Activated naive CD4-positive, alpha-beta T cell treated with anti-CD3 and anti-CD28 coated beads, Interleukin-2, amount 10 ng/mL, durations not matched to agents 7 days and 5 days (primary cell): ENCODE data around the gene UGT1A6.
"Not testable (repeated sequence)": the region's sequence is repeated elsewhere in the genome, so short reads cannot be mapped to it uniquely, and the experiment has no call there.

Experiments
- CTCF ChIA-PET: fragments of 350-600 bp; sonication (Branson Sonifier 250); formaldehyde crosslinking; loops from one replicate; lab custom pipeline; 2021; ENCODE audit warnings: antibody characterized with exemption; lab: Charles Lee
- DNase-seq: peaks from one replicate; pipeline ENCODE4 v3.0.0-alpha.2; 2020
- H3K27ac Mint-ChIP-seq: one replicate; pipeline ENCODE4 v1.8.0; 2021; ENCODE audit warnings: mild to moderate bottlenecking, moderate library complexity, mixed read lengths
- H3K27me3 Mint-ChIP-seq: one replicate; pipeline ENCODE4 v1.8.0; 2021; ENCODE audit warnings: mild to moderate bottlenecking, mixed read lengths
- H3K36me3 Mint-ChIP-seq: one replicate; pipeline ENCODE4 v1.8.0; 2021; ENCODE audit warnings: mixed read lengths
- H3K4me1 Mint-ChIP-seq: one replicate; pipeline ENCODE4 v1.8.0; 2021; ENCODE audit warnings: mixed read lengths
- H3K4me3 Mint-ChIP-seq: one replicate; pipeline ENCODE4 v1.8.0; 2021; ENCODE audit warnings: mild to moderate bottlenecking, moderate library complexity, mixed read lengths
- H3K9me3 Mint-ChIP-seq: one replicate; pipeline ENCODE4 v1.8.0; 2021; ENCODE audit warnings: mixed read lengths

UGT1A6 gene

DNA sequence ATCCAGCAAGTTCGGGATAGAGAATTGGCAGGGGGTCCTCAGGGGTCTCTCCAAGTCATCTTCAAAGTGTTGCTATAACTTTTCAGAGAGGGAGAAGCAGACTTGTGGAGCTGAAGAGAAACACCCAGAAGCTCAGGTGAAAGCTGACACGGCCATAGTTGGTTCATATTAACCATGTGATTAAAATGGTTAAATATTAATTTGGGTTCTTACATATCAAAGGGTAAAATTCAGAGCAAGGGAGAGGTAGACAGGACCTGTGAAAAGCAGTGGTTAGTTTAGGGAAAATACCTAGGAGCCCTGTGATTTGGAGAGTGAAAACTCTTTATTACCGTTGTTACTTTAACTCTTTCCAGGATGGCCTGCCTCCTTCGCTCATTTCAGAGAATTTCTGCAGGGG is at the start of gene UGT1A6:
TSS of gene UGT1A6 (plus strand) at position 243 of the 400 bp plus-strand sequence. CDS start at position 358, 115 bp downstream.
- Mint-ChIP-seq H3K9me3 (no peaks in the 10 kb centered on the region), H3K27me3 (peaks cover 29% of the 10 kb centered on the region), H3K4me3 (no peak within 1 kb of the TSS), H3K27ac (no peak within 1 kb of the TSS), H3K36me3 (no peaks in the 10 kb centered on the region), H3K4me1 (no peaks in the 10 kb centered on the region)
- no peak for DNase-seq
- CTCF ChIA-PET = no interaction called here

DNA sequence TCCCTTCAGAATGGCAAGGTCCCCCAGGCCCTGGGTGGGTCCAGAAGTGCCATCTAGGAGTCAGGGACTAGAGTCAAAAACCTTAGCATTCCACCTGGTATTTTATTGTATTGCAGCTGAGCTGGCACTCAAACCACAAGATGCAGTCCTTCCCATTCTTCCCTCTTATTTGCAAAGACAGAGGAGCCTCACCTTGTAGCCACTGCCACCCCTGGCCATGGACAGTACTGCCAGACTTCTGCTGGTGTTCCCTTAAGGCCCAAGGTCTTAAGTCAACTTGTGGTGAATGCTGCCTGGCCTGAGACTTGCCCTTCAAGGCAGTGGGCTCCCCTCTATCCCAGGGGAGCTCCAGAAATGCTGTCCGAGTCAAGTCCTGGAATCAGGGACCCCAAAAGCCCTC is 49.6 kb upstream of the UGT1A6 start:
- Mint-ChIP-seq H3K36me3 (no peaks in the 10 kb centered on the region), H3K27ac (no peak overlapping the region), H3K4me1 (no peaks in the 10 kb centered on the region), H3K9me3 (peaks cover 21% of the 10 kb centered on the region), H3K4me3 (no peak overlapping the region), H3K27me3 (peaks cover 8% of the 10 kb centered on the region)
- no peak for DNase-seq
- CTCF ChIA-PET = no interaction called here

DNA sequence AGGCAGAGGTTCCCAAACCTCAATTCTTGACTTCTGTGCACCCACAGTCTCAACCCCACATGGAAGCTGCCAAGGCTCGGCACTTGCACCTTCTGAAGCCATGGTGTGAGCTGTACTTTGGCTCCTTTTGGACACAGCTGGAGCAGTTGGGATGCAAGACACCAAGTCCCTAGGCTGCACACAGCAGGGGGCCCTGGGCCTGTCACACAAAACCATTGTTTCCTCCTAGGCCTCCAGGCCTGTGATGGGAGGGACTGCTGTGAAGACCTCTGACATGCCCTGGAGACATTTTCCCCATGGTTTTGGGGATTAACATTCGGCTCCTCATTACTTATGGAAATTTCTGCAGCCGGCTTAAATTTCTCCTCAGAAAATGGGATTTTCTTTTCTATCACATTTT is 46.7 kb upstream of the UGT1A6 start:
- H3K27ac Mint-ChIP-seq = not testable (repeated sequence)

DNA sequence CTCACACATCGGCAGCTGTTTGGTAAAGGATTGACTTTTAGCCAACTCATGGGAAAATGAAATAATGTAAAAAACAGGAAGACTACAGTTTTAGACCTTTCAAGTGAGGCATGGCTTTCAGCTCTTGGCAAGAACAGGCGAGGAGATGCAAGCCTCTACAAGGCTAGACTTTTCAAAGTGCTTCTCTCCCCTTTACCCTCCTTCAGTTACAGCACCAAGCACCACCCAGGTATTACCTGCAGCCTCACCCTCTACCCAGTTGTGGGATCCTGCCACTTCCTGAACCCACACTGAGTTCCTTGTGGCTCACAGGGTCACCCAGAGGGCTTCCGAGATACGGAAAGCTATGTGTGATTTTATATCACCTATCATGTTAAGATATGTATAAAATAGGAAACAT is 41.7 kb upstream of the UGT1A6 start:
- DNase-seq = no peak
- Mint-ChIP-seq H3K4me1 (no peaks in the 10 kb centered on the region), H3K9me3 (peaks cover 11% of the 10 kb centered on the region), H3K4me3 (no peak overlapping the region), H3K27me3 (peaks cover 9% of the 10 kb centered on the region), H3K27ac (no peak overlapping the region), H3K36me3 (no peaks in the 10 kb centered on the region)
- CTCF ChIA-PET = no interaction called here

More for the DNA sequence above, 46.7 kb upstream of the UGT1A6 start:
- H3K9me3 Mint-ChIP-seq = peaks cover 21% of the 10 kb centered on the region
- H3K27me3 Mint-ChIP-seq, DNase-seq, CTCF ChIA-PET, H3K36me3 Mint-ChIP-seq, H3K4me1 Mint-ChIP-seq, H3K4me3 Mint-ChIP-seq: not testable (repeated sequence)

DNA sequence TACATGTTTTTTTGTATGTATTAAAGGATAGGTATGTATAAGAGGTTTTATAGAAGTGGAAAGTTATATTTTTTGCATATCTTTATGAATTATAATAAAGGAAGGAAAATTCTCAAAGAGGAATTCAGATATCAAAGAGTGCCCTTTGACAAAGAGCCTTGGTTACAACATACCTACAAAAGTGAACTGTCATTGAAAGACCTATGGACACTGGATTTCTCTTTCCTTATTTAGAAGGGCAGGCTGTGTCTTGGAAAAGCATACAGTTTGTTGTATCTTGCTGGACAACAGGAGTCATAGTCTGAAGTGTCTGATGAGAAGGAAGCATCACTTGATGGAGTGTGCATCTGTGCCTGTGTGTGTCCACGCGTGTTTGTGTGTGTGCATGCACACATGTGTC is 41.3 kb upstream of the UGT1A6 start:
- no peak overlapping the region for H3K27ac Mint-ChIP-seq
- DNase-seq = no peak
- CTCF ChIA-PET = no interaction called here
- peaks cover 9% of the 10 kb centered on the region for H3K9me3 Mint-ChIP-seq
- no peaks in the 10 kb centered on the region for H3K4me1 Mint-ChIP-seq
- H3K27me3 Mint-ChIP-seq = peaks cover 9% of the 10 kb centered on the region
- H3K36me3 Mint-ChIP-seq = no peaks in the 10 kb centered on the region
- H3K4me3 Mint-ChIP-seq = no peak overlapping the region

DNA sequence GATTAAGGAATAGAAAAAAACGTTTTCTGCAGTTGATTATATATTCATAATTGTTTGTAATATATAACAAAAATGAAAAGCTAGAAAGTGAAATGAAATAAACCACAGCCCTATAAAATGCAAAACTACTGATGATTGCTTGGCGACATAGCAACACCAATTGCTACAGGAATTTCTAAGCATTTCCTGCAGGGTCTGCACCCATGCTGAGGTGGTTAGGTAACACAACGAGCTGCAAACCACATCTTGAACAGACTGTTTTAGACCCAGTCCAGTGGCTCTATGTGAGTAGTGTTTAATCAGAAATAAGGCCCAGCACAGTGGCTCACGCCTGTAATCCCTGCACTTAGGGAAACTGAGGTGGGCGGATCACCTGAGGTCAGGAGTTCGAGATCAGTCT is 38.2 kb upstream of the UGT1A6 start:
- H3K4me3 Mint-ChIP-seq = no peak overlapping the region
- no peaks in the 10 kb centered on the region for H3K36me3 Mint-ChIP-seq
- DNase-seq = no peak
- H3K27ac Mint-ChIP-seq = no peak overlapping the region
- H3K4me1 Mint-ChIP-seq = no peaks in the 10 kb centered on the region
- CTCF ChIA-PET = no interaction called here
- H3K9me3 Mint-ChIP-seq = no peaks in the 10 kb centered on the region
- peaks cover 20% of the 10 kb centered on the region for H3K27me3 Mint-ChIP-seq

DNA sequence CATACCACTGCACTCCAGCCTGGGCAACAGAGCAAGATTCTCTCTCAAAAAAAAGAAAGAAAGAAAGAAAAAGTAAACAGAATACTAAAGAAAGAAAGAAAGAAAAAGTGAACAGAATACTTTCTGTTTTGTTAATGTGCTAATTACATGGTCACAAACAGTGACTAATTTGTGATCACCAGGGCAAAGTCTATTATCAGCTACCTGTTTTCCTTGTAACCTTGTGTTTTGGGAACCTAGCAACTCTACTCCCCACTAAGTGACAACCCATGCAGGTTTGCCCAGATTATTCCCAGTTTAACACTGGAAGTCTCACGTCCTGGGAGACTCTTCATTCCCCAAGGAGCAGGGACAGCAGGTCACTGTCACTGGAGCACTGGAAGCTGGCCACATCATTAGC is 37.6 kb upstream of the UGT1A6 start:
- CTCF ChIA-PET = no interaction called here
- no peak overlapping the region for H3K27ac Mint-ChIP-seq
- H3K27me3 Mint-ChIP-seq = peaks cover 21% of the 10 kb centered on the region
- no peak overlapping the region for H3K4me3 Mint-ChIP-seq
- H3K36me3 Mint-ChIP-seq = no peaks in the 10 kb centered on the region
- no peaks in the 10 kb centered on the region for H3K9me3 Mint-ChIP-seq
- no peaks in the 10 kb centered on the region for H3K4me1 Mint-ChIP-seq
- no peak for DNase-seq

DNA sequence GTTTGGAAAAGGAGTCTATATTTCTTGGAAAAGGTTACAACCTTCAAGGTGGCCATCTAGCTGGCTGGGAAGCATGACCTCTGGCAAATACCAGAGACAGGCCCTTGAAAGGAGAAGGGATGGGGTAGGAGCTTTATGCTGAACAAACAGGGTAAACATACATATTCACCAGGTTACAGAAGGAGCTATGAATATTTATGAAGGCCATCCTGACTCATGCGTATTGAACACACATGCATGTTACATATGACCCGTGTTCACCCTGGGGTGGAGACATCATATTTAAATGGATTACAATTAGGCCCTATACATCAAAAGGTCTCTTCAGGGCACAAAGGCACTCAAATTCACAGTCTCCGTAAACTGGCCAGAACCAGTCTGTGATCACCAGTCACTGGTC is 36.7 kb upstream of the UGT1A6 start:
- H3K36me3 Mint-ChIP-seq, DNase-seq, CTCF ChIA-PET, H3K27ac Mint-ChIP-seq, H3K4me1 Mint-ChIP-seq, H3K4me3 Mint-ChIP-seq, H3K9me3 Mint-ChIP-seq: not testable (repeated sequence)
- peaks cover 23% of the 10 kb centered on the region for H3K27me3 Mint-ChIP-seq

DNA sequence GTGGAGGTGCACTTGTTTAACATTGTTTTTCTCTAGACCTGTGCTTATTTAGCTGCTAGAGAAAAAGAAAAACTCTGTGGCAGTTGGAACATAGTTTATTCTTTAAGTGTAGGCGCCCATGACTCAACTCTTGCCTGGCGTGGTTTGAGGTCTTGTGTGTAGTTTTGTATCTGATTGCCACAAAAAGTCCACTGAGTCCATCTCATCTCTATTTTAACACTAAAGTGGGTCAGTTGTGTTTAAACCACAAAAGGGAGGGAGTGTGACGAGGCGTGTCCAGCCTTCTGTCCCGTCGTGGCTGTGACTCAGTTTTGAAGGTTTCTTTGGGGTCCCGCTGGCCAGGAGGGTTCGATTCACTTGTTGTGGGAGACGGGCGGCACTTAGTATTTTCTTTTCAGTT is 36.2 kb upstream of the UGT1A6 start:
- H3K4me1 Mint-ChIP-seq = no peaks in the 10 kb centered on the region
- no peak overlapping the region for H3K4me3 Mint-ChIP-seq
- H3K9me3 Mint-ChIP-seq = no peaks in the 10 kb centered on the region
- DNase-seq = no peak
- H3K36me3 Mint-ChIP-seq = no peaks in the 10 kb centered on the region
- no peak overlapping the region for H3K27ac Mint-ChIP-seq
- CTCF ChIA-PET = no interaction called here
- peaks cover 25% of the 10 kb centered on the region for H3K27me3 Mint-ChIP-seq

DNA sequence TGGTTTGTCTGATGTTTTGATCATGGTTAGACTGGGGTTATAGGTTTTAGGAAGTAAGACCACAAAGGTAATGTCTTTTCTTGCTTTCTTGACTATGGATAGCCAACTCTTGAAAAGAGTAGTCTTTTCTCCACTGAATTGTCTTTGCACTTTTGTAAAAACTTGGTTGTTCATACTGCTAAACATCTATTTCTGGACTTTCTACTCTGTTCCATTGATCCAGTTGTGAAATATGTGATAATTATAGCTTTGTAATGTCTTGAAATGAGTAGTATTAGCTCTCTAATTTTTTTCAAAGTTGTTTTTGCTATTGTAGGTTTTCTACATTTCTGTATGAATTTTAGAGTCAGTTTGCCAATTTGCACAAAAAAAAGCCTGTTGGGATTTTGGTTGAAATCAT is 34.1 kb upstream of the UGT1A6 start:
- CTCF ChIA-PET = no interaction called here
- Mint-ChIP-seq H3K4me1 (no peaks in the 10 kb centered on the region), H3K4me3 (no peak overlapping the region), H3K9me3 (no peaks in the 10 kb centered on the region), H3K36me3 (no peaks in the 10 kb centered on the region), H3K27ac (no peak overlapping the region), H3K27me3 (peaks cover 31% of the 10 kb centered on the region)
- DNase-seq = no peak

DNA sequence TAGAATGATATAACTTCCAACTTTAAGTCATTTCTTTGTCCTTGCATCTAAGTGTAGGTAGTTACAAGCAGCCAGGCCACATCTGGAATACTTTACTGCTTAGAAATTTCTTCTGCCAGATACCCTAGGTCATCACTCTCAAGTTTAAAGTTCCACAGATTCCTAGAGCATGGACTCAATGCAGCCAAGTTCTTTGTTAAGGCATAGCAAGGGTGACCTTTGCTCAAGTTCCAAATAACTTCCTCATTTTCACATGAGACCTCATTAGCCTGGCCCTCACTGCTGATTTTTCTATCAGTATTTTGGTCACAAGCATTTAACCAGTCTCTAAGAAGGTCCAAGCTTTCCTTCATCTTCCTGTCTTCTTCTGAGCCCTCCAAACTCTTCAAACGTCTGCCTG is 28.8 kb upstream of the UGT1A6 start:
- Mint-ChIP-seq H3K27me3 (peaks cover 30% of the 10 kb centered on the region), H3K27ac (no peak overlapping the region), H3K9me3 (no peaks in the 10 kb centered on the region), H3K4me1 (no peaks in the 10 kb centered on the region), H3K36me3 (no peaks in the 10 kb centered on the region), H3K4me3 (no peak overlapping the region)
- CTCF ChIA-PET = no interaction called here
- DNase-seq = no peak

DNA sequence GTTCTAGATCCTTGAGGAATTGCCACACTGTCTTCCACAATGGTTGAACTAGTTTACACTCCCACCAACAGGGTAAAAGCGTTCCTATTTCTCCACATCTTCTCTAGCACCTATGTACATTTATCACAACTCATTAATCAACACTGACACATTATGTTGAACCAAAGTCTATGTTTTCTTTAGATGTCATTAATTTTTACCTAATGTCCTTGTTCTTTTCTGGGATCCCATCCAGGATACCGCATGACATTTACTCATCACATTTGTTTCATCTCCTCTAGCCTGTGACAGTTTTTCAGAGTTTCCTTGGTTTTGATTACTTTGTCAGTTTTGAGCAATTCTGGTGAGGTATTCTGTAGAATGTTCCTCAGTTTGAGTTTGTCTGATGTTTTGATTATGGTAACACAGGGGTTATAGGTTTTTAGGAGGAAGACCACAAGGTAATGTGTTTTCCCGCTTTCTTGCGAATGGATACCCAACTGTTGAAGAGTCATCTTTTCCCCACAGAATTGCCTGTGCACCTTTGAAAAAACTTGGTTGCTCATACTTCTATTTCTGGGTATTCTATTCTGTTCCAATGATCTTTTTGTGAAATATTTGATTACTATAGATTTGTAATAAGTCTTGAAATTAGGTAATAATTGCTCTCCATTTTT is 24.0 kb upstream of the UGT1A6 start:
- Mint-ChIP-seq H3K27me3 (peaks cover 16% of the 10 kb centered on the region), H3K9me3 (no peaks in the 10 kb centered on the region), H3K4me3 (no peak overlapping the region), H3K4me1 (no peaks in the 10 kb centered on the region), H3K36me3 (no peaks in the 10 kb centered on the region), H3K27ac (no peak overlapping the region)
- no peak for DNase-seq
- CTCF ChIA-PET = no interaction called here

DNA sequence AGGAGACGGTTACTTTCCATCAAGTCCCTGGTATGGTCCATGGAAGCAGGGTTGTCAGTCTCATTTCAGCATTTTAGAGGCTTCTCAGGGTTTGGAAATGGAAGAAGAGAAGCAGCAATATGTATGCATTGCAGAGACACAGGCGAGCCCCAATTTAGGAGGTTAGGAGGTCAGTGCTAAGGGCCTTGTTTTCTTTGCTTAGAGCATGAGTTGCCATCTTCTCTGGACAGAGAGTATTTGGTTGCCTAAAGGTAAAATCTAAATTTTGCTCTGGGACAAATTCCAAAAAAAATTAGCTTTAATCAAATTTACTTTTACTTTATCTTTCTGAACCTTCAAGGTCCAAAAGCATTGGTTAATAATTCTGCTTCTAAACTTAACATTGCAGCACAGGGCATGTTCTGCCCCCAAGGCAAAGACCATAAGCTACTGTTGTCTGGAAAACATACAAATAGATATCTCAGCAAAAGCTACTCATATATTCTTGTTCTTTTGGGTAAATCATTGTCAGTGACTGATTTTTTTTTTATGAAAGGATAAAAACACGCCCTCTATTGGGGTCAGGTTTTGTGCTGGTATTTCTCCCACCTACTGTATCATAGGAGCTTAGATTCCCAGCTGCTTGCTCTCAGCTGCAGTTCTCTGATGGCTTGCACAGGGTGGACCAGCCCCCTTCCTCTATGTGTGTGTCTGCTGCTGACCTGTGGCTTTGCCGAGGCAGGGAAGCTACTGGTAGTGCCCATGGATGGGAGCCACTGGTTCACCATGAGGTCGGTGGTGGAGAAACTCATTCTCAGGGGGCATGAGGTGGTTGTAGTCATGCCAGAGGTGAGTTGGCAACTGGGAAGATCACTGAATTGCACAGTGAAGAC is 21.2 kb upstream of the UGT1A6 start, which contains the start of gene UGT1A9:
TSS of gene UGT1A9 (plus strand) at position 609 of the 872 bp plus-strand sequence. CDS start at position 646, 37 bp downstream.
- H3K27me3 Mint-ChIP-seq = peaks cover 10% of the 10 kb centered on the region
- H3K4me3 Mint-ChIP-seq = no peak within 1 kb of the TSS
- H3K4me1 Mint-ChIP-seq = no peaks in the 10 kb centered on the region
- CTCF ChIA-PET = no interaction called here
- H3K27ac Mint-ChIP-seq = no peak within 1 kb of the TSS
- no peaks in the 10 kb centered on the region for H3K36me3 Mint-ChIP-seq
- no peak for DNase-seq
- no peaks in the 10 kb centered on the region for H3K9me3 Mint-ChIP-seq

DNA sequence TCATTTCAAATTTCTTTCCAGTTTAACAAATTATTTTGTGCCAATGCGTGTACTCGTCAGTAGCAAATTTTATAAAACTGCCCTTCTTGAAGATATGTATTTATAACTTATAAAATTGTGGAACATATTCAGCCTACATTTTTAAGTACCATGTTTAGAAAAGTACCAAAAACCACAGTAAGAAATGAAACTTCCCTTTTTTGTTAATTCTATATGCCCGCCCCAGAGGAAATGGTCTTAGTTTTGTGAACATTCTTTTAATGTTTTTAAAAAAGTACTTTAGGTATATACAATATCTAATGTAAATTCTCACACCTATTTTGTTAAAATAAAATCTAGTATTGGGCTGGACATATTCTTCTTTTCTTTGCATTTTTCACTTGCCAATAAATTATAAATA is 19.8 kb upstream of the UGT1A6 start:
- H3K9me3 Mint-ChIP-seq = no peaks in the 10 kb centered on the region
- CTCF ChIA-PET = no interaction called here
- H3K27ac Mint-ChIP-seq = no peak overlapping the region
- no peaks in the 10 kb centered on the region for H3K36me3 Mint-ChIP-seq
- H3K4me1 Mint-ChIP-seq = no peaks in the 10 kb centered on the region
- H3K27me3 Mint-ChIP-seq = peaks cover 10% of the 10 kb centered on the region
- DNase-seq = no peak
- H3K4me3 Mint-ChIP-seq = no peak overlapping the region

DNA sequence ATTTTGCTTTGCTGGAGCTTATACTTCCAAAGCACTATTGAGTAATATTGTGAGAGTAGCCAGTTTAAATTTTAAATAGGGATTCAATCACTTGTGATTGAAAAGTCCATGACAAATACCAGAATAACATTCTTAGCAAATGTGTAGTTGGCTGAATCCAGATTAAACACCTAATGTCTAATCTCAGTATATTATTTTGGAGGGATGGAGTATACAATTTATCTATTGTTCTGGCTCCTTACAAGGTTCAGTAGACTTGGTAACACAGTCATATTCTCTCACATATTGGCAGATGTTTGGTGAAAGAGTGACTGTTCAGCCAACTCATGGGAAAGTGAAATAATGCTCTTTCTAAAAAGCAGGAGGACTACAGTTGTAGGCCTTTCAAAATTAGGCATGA is 18.8 kb upstream of the UGT1A6 start:
- Mint-ChIP-seq H3K4me1 (no peaks in the 10 kb centered on the region), H3K4me3 (no peak overlapping the region), H3K36me3 (no peaks in the 10 kb centered on the region), H3K27me3 (peaks cover 10% of the 10 kb centered on the region), H3K9me3 (no peaks in the 10 kb centered on the region), H3K27ac (no peak overlapping the region)
- DNase-seq = no peak
- CTCF ChIA-PET = no interaction called here
